Inflammatory macrophage treated with lipopolysaccharide for 4 hours (primary cell): Measurements from ENCODE around the gene NCEH1.
A peak's percentile ranks its signal among the peaks of the same experiment; 100 is the strongest.

Source experiments
- DNase-seq: peaks from one replicate; pipeline ENCODE4 v3.0.0-alpha.2; 2020

NCEH1 gene

DNA sequence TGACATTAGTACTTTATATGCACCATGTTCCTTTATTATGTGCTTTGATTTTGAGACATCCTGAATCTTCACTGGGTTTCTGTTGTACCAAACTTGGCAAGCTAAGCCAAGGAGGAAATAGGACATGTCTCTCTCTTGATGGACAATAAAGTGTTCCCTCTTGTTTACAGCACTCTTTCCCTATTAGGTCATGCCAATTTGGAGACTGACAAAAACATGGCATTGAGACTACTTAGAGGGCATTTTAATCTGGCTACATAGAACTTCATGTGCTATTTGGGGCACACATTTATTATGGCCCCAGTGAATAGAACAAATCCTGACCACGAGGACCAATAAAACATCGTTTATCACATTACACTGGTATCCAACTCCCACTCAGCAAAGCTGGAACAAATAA lies 102.3 kb downstream of the NCEH1 start:
- DNase-seq: no peak

DNA sequence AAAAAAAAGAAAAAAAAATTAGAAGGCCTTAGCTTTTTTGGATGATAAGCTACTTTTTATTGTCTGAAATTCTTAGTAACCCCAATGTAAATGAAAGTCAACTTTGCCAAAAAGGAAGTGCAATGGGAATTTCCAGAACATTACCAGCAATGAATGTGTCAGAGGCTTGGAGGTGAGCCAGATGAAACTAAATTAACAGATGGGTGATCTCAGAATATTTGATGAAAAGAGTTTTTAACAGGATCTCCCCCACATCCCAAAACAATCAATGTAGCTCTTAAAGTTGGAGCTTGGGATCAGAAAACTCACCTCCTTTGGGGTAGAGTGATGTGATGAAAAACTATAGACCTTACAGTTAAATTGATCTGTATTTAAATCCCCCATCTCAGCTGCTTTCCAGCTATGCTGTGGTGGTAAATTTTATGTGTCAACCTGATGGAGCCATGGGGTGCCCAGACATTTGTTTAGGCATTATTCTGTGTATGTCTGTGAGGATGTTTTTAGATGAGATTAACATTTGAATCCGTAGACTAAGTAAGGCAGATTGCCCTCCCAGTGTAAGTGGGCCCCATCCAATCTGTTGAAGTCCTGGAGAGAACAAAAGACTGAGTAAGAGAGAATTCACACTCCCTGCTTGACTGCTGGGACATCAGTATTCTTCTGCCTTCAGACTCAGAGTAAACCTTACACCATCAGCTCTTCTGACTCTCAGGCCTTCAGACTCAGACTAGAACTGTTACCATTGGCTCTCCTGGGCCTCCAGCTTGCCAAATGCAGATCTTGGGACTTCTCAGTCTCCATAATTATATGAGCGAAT lies 103.4 kb downstream of the NCEH1 start:
- peak; percentile 92 for DNase-seq

DNA sequence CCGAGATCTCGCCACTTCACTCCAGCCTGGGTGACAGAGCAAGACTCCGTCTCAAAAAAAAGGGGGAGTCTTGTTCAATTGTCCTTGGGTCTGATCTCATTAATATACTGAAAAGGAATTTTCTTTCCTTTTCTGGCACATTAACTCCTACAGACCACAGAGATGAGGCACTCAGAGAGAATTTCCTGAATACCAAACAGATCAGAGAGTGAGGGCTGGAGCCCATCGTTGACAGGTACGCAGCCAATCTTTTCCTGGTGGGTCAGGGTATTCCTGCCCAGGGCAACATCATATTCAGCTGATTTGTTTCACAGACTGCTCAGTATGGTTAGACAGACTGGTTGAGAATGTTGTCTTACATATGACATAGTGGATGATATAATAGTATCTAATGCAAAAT lies 104.8 kb downstream of the NCEH1 start:
- no peak for DNase-seq

DNA sequence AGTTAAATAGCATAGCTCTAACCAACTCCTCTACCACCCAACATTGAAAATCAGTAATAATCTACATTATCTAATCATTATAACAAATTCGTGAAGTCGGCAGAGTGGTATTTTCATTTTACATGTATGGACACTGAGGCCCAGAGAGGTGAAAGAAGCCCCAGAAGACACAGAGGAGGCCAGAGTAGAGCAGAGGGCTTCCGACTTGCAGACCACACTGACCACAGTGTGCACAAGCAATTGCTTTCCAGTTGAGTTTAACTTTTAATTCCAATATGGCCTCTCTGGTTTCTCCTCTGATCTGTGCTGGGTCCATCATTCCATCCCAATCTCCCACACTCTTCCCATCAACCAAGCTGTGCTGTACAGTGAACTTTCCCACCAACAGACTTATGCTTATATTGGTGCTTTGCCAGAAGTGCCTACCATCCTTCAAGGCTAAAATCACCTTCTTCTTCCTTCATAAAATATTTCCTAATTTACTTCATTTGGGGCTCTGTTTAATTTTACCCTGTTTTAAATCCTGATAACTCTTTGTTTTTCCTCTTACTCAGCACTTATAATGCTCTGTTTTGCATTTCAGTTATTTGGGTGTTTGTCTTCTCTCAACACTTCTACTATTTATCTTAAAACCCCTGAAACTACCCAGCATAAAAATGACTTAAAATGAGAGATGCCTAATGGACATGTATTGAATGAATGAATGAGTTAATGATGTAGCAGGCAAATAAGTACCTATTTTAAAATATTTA lies 105.8 kb downstream of the NCEH1 start:
- no peak for DNase-seq

DNA sequence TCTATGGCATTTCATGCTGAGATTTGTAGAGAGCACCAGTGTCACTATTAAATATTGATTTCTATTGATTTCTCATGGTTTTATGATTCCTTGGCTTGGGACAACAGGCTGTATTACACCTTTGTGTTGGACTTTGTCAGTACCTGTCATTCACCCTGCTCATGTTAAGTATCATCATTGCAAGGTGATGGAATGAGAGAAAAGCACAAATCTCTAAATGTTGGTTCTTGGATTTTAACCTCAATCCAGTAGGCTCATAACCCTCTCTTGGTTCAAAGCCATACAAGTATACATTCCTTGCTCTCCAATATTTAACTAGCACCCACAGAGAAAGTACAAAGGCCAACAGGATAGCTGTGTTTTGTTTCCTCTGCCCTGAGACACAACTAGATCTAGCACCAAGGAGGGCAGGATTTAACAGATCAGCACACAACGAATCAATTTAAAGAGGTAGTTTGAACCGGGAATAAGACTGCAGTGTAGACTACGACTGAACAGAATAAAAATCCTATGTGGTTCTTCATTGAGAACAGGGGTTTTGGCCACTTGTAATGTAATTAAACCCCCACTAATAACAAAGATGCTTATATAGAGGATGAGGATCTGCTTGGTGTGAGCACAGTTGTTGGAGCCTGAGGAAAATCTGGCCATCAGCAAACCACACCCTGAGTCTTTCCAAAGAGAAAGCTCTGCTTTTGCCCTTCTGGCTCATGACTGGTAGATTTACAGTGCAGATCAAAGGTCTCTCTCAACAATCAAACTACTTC lies 109.6 kb downstream of the NCEH1 start:
- no peak for DNase-seq

DNA sequence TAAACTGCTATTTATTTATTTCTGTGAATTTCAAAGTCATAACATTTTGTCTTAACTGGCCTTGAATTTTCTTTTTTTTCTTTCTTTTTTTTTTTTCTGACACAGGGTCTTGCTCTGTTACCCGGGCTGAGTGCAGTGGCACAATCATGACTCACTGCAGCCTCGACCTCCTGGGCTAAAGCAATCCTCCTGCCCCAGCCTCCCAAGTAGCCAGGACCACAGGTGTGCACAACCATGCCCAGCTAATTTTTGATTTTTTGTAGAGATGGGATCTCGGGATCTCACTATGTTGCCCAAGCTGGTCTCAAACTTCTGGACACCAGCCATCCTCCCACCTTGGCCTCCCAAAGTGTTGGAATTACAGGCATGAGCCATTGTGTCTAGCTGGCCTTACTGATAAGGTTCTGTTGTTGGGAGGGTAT lies 110.2 kb downstream of the NCEH1 start:
- DNase-seq: no peak

DNA sequence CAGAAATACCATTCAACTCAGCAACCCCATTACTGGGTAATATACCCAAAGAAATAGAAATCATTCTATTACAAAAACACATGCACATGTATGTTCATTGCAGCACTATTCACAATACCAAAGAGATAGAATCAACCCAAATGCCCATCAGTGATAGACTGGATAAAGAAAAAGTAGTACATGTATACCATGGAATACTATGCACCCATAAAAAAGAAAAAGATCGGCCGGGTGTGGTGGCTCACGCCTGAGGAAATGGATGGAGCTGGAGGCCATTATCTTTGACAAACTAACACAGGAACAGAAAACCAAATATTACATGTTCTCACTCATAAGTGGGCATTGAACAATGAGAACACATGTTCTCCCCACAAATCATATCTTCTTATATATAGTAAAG lies 112.0 kb downstream of the NCEH1 start:
- DNase-seq: no peak

DNA sequence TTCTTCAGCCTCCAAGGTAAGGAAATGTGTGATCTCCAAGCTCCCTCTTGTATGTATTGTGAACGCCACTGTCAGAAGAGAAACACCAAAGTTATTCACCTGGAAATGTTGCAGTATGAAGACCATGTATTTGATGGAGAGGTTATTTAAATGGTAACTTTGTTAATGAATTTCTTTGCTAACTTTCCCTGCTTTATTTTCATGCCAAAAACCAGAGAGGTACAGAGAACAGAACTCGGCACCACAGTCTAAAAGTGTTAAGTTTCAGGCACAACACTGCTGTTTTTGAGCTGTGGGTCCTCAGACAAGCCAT lies 114.5 kb downstream of the NCEH1 start:
- DNase-seq: no peak

DNA sequence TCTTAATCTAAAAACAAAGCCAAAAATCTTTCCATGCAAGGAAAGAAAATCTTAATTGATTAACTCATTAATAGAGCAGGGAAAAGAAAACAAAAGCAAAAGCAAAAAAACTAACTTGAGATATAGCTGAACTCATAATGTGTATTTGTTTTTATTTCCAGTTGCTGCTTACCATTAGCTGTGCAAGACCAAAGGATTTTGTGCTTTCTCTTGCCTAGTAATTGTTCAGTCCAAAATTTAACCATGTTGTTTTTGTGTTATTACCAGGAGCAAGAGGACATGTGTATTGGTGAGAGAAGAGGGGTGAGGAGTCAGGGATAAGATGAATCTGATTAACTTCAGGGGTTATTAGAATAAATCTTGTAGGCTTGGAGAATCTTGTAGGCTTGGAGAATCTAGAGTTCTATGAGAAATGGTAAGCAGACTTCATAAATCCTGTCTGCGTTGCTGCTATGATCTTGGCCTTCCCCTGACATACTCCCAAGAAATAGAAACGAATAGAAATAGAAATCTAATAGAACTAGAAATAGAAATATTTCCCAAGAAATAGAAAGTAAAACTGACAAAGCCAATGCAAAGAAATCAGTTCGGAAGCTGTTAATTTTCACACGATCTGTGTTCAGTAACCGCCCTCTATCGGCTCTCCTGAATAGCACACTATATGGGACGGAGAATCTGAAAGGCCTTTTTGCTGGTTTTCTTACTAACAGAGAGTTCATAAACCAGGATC lies 115.0 kb downstream of the NCEH1 start:
- peak; percentile 95 for DNase-seq

DNA sequence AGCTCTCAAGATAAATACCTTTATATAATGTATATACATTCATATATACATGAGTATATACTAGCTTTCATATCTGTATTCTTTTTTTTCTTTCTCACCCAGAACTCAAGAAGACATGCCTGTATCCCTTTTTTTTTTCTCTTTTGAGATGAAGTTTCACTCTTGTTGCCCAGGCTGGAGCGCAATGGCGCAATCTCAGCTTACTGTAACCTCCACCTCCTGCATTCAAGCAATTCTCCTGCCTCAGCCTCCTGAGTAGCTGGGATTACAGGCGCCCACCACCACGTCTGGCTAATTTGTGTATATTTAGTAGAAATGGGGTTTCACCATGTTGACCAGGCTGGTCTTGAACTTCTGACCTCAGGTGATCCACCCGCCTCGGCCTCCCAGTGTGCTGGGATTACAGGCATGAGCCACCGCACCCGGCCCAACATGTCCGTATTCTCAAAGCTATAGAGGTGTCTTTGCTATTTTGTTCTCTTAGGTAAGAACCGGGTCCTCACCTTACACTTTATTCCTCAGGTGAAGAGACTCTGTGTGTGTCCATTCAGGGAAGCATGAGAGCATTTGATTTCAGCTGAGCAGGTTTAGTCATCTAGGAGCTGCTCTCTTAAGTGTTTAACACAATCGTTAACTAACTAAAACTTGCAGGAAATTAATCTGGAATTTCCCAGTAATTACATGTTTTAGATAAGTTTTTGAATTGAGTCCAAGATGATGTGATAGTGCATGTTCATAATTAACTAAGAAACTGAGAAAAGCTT lies 115.8 kb downstream of the NCEH1 start:
- DNase-seq: peak; percentile 56

DNA sequence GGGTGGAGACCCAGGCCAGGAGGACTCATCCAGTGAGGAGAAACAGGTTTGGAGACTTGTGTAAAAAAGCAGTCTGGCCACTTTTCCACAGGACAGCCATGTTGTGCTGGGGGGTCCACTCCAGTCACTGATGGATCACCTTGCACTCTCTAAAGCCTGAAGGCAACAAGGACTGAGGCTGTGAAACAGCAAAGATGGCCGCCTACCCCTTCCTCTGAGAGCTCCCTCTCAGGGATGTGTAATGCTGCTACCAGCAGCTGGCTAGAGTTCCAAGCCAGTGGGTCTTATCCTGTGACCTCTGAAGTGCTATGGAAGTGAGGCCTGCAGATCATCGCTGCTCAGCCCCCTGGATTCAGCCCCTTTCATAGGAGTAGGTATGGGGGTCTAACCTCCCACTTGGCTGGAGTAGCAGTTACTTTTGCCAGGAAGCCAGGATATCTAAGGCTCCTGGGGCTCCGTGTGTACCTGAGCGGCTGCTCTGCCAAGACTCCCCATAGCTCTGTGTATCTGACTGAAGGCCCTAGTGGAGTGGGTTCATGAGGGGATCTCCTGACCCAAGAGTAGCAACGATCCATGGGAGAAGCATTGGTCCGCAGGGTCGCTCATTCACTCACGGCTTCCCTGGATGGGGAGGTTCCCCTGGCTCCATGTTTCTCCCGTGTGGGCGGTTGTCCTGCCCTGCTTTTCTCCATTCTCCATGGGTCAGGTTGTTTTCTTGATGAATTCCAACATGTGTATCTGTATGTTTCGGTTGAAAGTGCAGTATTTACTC lies 117.8 kb downstream of the NCEH1 start:
- DNase-seq: no peak

DNA sequence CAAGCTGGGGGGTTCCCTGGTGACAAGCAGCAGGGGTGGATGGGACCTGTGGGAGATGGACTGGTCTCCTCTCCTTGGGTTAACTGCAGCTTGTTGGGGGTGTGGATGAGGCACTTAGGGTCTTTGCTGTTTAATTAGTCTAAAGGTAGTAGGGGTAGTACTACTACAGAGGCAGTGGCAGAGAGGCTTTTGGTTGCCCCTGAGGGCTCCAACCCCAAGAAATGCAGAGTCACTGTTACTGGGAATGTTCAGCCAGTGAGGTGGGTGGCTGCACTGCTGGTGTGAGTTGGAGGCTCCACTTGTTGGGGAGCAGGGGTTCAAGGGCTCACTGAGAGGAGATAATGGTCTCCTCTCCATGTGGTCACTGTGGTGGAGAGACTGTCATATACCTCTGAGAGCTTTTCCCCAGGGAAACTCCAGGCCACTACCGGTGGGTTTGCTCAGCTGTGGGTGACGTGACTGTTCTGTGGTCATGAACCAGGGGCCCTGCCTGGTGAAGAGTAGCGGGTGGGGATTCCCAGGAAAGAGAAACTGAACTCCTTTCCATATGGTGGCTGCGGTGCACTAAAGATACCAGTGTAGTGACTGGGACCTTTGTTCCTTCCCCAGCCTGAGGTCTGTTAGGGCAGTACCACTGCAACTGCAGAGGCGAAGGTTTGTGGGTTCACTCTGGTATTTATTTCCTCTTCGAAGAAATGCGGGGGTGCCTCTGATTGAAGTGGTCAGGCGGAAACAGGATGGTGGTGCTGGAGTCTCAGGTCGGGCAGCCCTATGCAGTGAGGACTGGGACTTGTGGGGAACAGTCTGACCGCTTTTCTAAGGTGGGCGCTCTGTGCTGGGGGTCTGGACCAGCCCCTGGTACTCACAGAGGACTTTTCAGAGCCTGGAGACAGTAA lies 118.7 kb downstream of the NCEH1 start:
- peak; percentile 99 for DNase-seq

DNA sequence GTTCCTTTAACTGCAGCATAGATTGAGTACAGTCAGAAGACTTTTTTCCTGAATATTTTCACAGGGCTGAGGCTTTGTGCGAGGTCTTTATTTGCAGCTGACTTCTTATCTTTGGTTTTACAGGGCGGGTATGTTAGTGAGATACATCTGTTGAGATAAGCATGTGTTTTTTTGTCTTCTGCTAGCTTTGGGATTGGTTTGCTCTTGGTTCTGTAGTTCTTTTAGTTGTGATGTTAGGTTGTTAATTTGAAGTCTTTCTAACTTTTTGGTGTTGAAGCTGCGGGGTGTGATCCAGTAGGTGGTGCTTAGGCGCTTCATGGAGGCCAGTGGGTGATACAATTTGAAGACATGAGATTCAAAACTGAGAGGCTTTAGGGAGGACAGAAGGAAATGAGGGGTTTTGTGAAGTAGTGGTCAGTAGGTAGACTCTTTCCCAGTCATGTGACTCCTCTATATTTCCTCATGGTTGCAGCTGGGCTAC lies 119.7 kb downstream of the NCEH1 start:
- DNase-seq: no peak

DNA sequence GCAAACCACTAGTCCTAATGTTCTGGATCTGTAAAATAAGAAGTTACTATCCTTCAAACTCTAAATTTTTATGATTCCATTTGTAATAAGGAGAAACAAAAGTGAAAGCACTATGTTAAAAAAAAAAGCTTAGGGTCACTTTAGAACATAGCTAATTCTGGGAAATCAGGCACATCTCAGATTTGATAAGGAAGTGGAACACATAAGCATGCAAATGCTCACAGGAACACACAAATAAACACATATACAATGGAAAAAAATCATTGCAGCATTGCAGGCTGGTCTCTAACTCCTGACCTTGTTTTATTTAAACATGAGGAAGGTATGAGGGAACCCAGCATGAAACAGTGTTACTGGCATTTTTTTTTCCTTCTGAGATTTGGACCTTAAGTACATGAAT lies 124.4 kb downstream of the NCEH1 start:
- peak; percentile 95 for DNase-seq

DNA sequence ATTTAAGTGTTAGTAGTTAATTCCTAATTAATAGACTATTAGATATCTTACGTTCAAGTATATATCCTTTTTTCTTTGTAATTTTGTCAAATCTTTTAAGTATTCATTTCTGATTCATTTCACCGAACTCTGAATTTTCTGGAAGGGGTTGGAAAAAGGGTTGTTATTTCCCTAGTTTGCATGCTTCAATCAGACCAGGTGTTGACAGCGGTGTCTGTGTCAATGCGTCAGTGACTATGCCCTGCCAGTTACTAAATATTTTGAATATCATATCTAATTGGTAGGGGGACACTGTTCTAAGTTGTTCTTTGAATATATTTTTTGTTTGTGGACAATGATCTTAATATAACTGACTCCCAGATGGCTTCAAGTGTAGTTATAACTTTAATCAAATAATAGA lies 124.9 kb downstream of the NCEH1 start:
- no peak for DNase-seq

DNA sequence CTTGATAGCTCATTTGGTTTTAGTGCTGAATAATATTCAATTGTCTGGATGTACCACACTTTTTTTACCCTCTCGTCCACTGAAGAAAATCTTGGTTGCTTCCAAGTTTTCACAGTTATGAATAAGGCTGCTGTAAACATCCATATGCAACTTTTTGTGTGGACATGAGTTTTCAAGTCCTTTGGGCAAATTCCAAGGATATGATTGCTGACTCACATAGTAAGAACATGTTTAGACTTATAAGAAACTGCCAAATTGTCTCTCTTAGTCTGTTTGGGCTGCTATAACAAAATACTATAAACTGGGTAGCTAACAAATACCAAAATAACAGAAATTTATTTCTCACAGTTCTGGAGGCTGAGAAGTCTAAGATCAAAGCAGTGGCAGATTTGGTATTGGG lies 128.2 kb downstream of the NCEH1 start:
- DNase-seq: no peak

DNA sequence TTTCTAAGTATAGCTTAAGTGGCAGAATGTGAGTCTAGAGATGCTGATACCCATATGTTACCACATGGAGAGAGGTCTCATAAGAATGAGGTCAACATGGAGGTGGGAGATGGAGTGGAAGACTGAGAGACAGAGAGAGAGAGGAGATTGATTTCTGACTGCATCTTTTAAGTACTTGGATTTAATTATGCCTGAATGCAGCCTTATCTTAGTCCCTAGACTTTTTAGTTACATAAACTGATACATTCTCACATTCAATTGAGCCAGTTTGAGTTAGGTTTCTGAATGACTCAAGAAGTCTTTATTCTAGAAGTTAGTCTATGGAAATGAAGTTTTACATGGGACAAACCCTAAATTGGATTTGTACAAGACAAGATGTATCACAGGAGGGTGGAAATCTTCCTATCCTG lies 129.1 kb downstream of the NCEH1 start:
- no peak for DNase-seq

DNA sequence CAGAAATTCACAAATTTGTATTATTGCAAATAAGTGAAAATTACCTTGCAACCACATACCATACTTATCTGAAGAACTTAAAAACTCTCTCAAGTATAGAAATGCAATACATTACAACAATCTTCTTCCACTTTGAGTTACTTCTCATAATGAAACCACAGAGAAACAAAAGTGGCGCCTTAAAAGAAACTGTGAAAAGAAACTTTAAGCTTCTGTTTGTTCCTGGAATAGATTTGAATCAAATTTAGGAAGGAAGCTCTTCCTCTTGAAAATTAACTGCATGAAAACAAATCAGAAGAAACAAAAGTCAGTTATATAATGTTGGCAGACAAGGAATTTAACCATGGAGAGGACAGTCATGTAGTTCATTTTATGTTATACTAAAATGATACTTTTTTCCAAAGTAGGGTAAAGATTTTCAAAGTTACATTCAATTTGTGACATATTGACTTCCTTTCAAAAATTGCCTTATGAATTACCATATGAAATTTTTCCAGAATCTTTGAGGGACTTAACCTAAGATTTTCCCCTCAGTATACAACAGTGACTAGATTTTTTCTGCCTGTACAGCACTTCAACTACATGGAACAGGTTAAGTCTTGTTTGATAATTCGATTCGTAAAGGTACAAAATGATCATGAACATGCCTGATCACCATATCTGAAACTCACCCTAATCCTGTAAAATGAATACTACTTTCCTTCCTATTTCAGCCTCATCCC lies 130.0 kb downstream of the NCEH1 start:
- peak; percentile 88 for DNase-seq
